ENCODE results near the gene CBX5. TPM values are rescaled to one million over a fixed set of nuclear protein-coding genes. Genes with fewer than 3 reads are reported as not detected.

The CBX5 gene
- polyA plus RNA-seq, 1 of the 3 experiments (the other 2 are of a cell fraction), result 11.6 TPM

GRCh38 chr12:54204316-54204715 is 75.6 kb downstream of the CBX5 start:
- ChIA-PET POLR2A (no interaction called here), CTCF (interaction anchor here (4.2 to 7.9 kb wide), 5 partner anchors 10 to 214 kb away, joined by 28 to 432 read pairs (median 194); partner anchors contain the start of genes HOXC10, HOXC5, HOXC6 and HOXC8)
- Histone ChIP-seq H3K36me3 (replicated peaks in 1 of 2; ENCODE audit: control insufficient read depth in 1 of 2, insufficient read depth in 2 of 2, low read length in 1 of 2) (no peaks in the 10 kb centered on the region), H3K9me3 (no peaks in the 10 kb centered on the region), H3K9me2 (no peaks in the 10 kb centered on the region), H2AFZ (ENCODE audit: low read depth) (no peak overlapping the region), H3K27ac (ENCODE audit: low read depth in 2 of 2, low read length in 1 of 2) (no peak overlapping the region), H4K20me1 (ENCODE audit: insufficient read depth) (no peaks in the 10 kb centered on the region), H3K79me2 (ENCODE audit: insufficient read depth) (no peaks in the 10 kb centered on the region), H3K4me1 (ENCODE audit: control insufficient read depth in 1 of 2, insufficient read depth in 2 of 2, low read depth in 1 of 2, low read length in 1 of 2) (peaks cover 0 to 15% of the 10 kb centered on the region in 2 experiments; a peak in 1 of 4 replicates), H3K4me2 (no peak overlapping the region), H3F3A (replicated peaks; ENCODE audit: insufficient read depth) (peaks cover 3% of the 10 kb centered on the region), H3K4me3 (ENCODE audit: low read depth in 2 of 2, low read length in 1 of 2) (no peak overlapping the region), H3K9ac (no peak overlapping the region), H3K27me3 (ENCODE audit: insufficient read depth) (peaks cover 16% of the 10 kb centered on the region; the same call in 1 of the 2 replicates)
- TF ChIP-seq GATA2 (CRISPR knock-in tag; IDR thresholded peaks at IDR 0.05), result no peak
- TF ChIP-seq USF1 (IDR thresholded peaks at IDR 0.05; ENCODE audit: borderline replicate concordance, low read depth), result no peak
- no peak for TF ChIP-seq NRF1 (IDR thresholded peaks at IDR 0.05; ENCODE audit: low read depth, low read length)
- no peak for TF ChIP-seq RXRA (IDR thresholded peaks at IDR 0.05; ENCODE audit: borderline replicate concordance, low read depth)
- no peak for TF ChIP-seq RAD21 (IDR thresholded peaks at IDR 0.05; ENCODE audit: low read length)
- no peak for TF ChIP-seq EP300 (IDR thresholded peaks at IDR 0.05; ENCODE audit: borderline replicate concordance in 1 of 2, low read depth in 1 of 2, low read length in 1 of 2)
- no peak for TF ChIP-seq CTCF (IDR thresholded peaks at IDR 0.05)
- TF ChIP-seq RCOR1 (IDR thresholded peaks at IDR 0.05; ENCODE audit: low read length), result no peak
- no peak for TF ChIP-seq FOXM1 (IDR thresholded peaks at IDR 0.05; ENCODE audit: low read depth)
- no peak for TF ChIP-seq SMC3 (IDR thresholded peaks at IDR 0.05; ENCODE audit: low read depth, low read length)
- no peak for TF ChIP-seq IRF3 (IDR thresholded peaks at IDR 0.05; ENCODE audit: low read depth, low read length)
- no peak for TF ChIP-seq PBX3 (IDR thresholded peaks at IDR 0.05)
- TF ChIP-seq NFIC (IDR thresholded peaks at IDR 0.05; ENCODE audit: borderline replicate concordance), result no peak
- no peak for TF ChIP-seq CHD2 (IDR thresholded peaks at IDR 0.05; ENCODE audit: low read length, partially characterized antibody)
- TF ChIP-seq TCF12 (IDR thresholded peaks at IDR 0.05), result no peak
- TF ChIP-seq MXI1 (IDR thresholded peaks at IDR 0.05; ENCODE audit: low read depth, low read length), result no peak
- no peak for TF ChIP-seq ELF1 (IDR thresholded peaks at IDR 0.05)
- WGBS (ENCODE audit: low lambda C conversion rate), result 74% methylated on average over 7 of the region's 7 CpGs
- no peak for DNase-seq

Data from SK-N-SH (cell line).